Fibroblast of lung (primary cell): ENCODE results near the gene GNL3L. TPM values are rescaled to one million over a fixed set of nuclear protein-coding genes. Genes with fewer than 3 reads are reported as not detected.
"Not testable (repeated sequence)": the region's sequence is repeated elsewhere in the genome, so short reads cannot be mapped to it uniquely, and the experiment has no call there.

Source experiments
- DNase-seq, 2 donors: peaks; one replicate each; pipeline versions ENCODE4 v3.0.0 to v3.0.0-alpha.2; 2010; ENCODE audit warnings: low read depth in 2 of 2
- H2AFZ ChIP-seq: 2 replicates; pipeline ENCODE4 v1.5.1; 2012; ENCODE audit warnings: low read length, control low read depth, inconsistent platforms
- H3K27ac ChIP-seq: 2 replicates; pipeline ENCODE4 v1.5.1; 2011; ENCODE audit warnings: low read length, control low read depth; ENCODE audit not compliant: insufficient read depth
- H3K27me3 ChIP-seq: 2 replicates; pipeline ENCODE4 v1.5.1; 2011; ENCODE audit warnings: mild to moderate bottlenecking, low read length; ENCODE audit not compliant: control insufficient read depth, insufficient read depth
- H3K36me3 ChIP-seq: 2 replicates; pipeline ENCODE4 v1.5.1; 2011; ENCODE audit warnings: low read length; ENCODE audit not compliant: control insufficient read depth, insufficient read depth
- H3K4me1 ChIP-seq: 2 replicates; pipeline ENCODE4 v1.5.1; 2011; ENCODE audit warnings: low read length; ENCODE audit not compliant: control insufficient read depth, insufficient read depth; ENCODE audit errors: extremely low read depth
- H3K4me2 ChIP-seq: 2 replicates; pipeline ENCODE4 v1.5.1; 2011; ENCODE audit warnings: low read length, control low read depth; ENCODE audit not compliant: insufficient read depth; ENCODE audit errors: extremely low read depth
- H3K4me3 ChIP-seq, 4 experiments: fragments of 200-600 bp in 1 of 4; sonication (generic) in 1 of 4; replicated peaks in 1 of 4; 2 replicates each; pipeline ENCODE4 v1.5.1; 2011 to 2016; ENCODE audit warnings: low read length in 4 of 4, low read depth in 3 of 4, mild to moderate bottlenecking in 3 of 4, control low read depth in 2 of 4, inconsistent platforms in 1 of 4, mixed read lengths in 1 of 4; ENCODE audit not compliant: insufficient read depth in 1 of 4; ENCODE audit errors: control extremely low read depth in 1 of 4
- H3K79me2 ChIP-seq: 2 replicates; pipeline ENCODE4 v1.5.1; 2012; ENCODE audit warnings: mild to moderate bottlenecking, low read length, inconsistent platforms; ENCODE audit not compliant: control insufficient read depth, insufficient read depth
- H3K9ac ChIP-seq: 2 replicates; pipeline ENCODE4 v1.5.1; 2011; ENCODE audit warnings: mild to moderate bottlenecking, low read length, control low read depth; ENCODE audit not compliant: insufficient read depth
- H3K9me3 ChIP-seq: 2 replicates; pipeline ENCODE4 v1.5.1; 2012; ENCODE audit warnings: low read depth, low read length; ENCODE audit not compliant: control insufficient read depth, insufficient read depth
- H4K20me1 ChIP-seq: 2 replicates; pipeline ENCODE4 v1.5.1; 2011; ENCODE audit warnings: low read length; ENCODE audit not compliant: control insufficient read depth, insufficient read depth; ENCODE audit errors: extremely low read depth
- CTCF ChIP-seq, 2 donors: IDR thresholded peaks in 1 of 2; conservative IDR thresholded peaks in 1 of 2; 1 replicate in 1 of 2; 2 replicates in 1 of 2; pipeline ENCODE4 v1.5.1; 2011 to 2012; ENCODE audit warnings: low read length in 2 of 2, control low read depth in 1 of 2, inconsistent platforms in 1 of 2, low read depth in 1 of 2, mild to moderate bottlenecking in 1 of 2
- EZH2 ChIP-seq: IDR thresholded peaks from 2 replicates; pipeline ENCODE4 v1.5.1; 2012; ENCODE audit warnings: low read length, control low read depth, mild to moderate bottlenecking; ENCODE audit errors: missing control alignments
- polyA plus RNA-seq, 2 donors: library from polyadenylated mRNA; depleted of rRNA in 1 of 2; stranded (reverse) in 1 of 2; unstranded in 1 of 2; fragments of >200 nt; gene quantifications; 2 replicates each; pipeline ENCODE4 v1.2.1, GENCODE V29; 2011 to 2012; ENCODE audit warnings: missing spikeins in 1 of 2
- total RNA-seq: library from RNA; depleted of rRNA; stranded (reverse); fragments of >200 nt; gene quantifications from 2 replicates; pipeline ENCODE4 v1.2.1, GENCODE V29; 2014

The GNL3L gene
- total and polyA plus RNA-seq, 2 donors (not counting 1 experiment from before 2014, with no cell fraction given) = 17.3 to 29.3 TPM

- Histone ChIP-seq H3K79me2 (no peaks in the 10 kb centered on the region), H3K4me3 (no peak overlapping the region), H3K9ac (no peak overlapping the region), H3K27ac (no peak overlapping the region), H4K20me1 (no peaks in the 10 kb centered on the region), H3K36me3 (peaks cover 1% of the 10 kb centered on the region), H3K4me1 (no peaks in the 10 kb centered on the region), H3K9me3 (no peaks in the 10 kb centered on the region), H3K4me2 (no peak overlapping the region), H2AFZ (no peak overlapping the region), H3K27me3 (no peaks in the 10 kb centered on the region)
- no peak for TF ChIP-seq CTCF (conservative IDR thresholded peaks at IDR 0.05 in 1 of 2, IDR thresholded peaks at IDR 0.05 in 1 of 2; ENCODE audit: low read depth in 1 of 2, low read length in 2 of 2)
- TF ChIP-seq EZH2 = no peak
- no peak for DNase-seq
Observed at GRCh38 chrX:54550821-54551220, 20.8 kb downstream of the GNL3L start.

- H3K4me3 ChIP-seq = no peak overlapping the region
- H3K9ac ChIP-seq = no peak overlapping the region
- DNase-seq = no peak
- H3K27ac ChIP-seq = no peak overlapping the region
- H3K36me3 ChIP-seq = peaks cover 4% of the 10 kb centered on the region
- H3K4me2 ChIP-seq = no peak overlapping the region
- H3K27me3 ChIP-seq = no peaks in the 10 kb centered on the region
- TF ChIP-seq EZH2 (no peak), CTCF (conservative IDR thresholded peaks at IDR 0.05 in 1 of 2, IDR thresholded peaks at IDR 0.05 in 1 of 2; ENCODE audit: low read depth in 1 of 2, low read length in 2 of 2) (no peak)
- H3K4me1 ChIP-seq = no peaks in the 10 kb centered on the region
- H3K9me3 ChIP-seq = no peaks in the 10 kb centered on the region
- H4K20me1 ChIP-seq = no peaks in the 10 kb centered on the region
- no peak overlapping the region for H2AFZ ChIP-seq
- H3K79me2 ChIP-seq = no peaks in the 10 kb centered on the region
Observed at GRCh38 chrX:54551801-54552200, 21.8 kb downstream of the GNL3L start.

GRCh38 chrX:54555006-54555405 is 25.0 kb downstream of the GNL3L start:
- H3K9ac ChIP-seq, H2AFZ ChIP-seq, H4K20me1 ChIP-seq, H3K36me3 ChIP-seq, H3K4me1 ChIP-seq, H3K27ac ChIP-seq, H3K79me2 ChIP-seq, H3K27me3 ChIP-seq, H3K9me3 ChIP-seq, H3K4me3 ChIP-seq, DNase-seq, H3K4me2 ChIP-seq: not testable (repeated sequence)

GRCh38 chrX:54560411-54560810 is 30.4 kb downstream of the GNL3L start:
- TF ChIP-seq EZH2 (no peak), CTCF (conservative IDR thresholded peaks at IDR 0.05 in 1 of 2, IDR thresholded peaks at IDR 0.05 in 1 of 2; ENCODE audit: low read depth in 1 of 2, low read length in 2 of 2) (no peak)
- H3K27me3 ChIP-seq = no peaks in the 10 kb centered on the region
- H3K4me1 ChIP-seq = no peaks in the 10 kb centered on the region
- H3K36me3 ChIP-seq = peaks cover 6% of the 10 kb centered on the region
- no peaks in the 10 kb centered on the region for H3K79me2 ChIP-seq
- no peak for DNase-seq
- H3K9me3 ChIP-seq = no peaks in the 10 kb centered on the region
- no peak overlapping the region for H3K27ac ChIP-seq
- H3K9ac ChIP-seq = no peak overlapping the region
- no peaks in the 10 kb centered on the region for H4K20me1 ChIP-seq
- H3K4me2 ChIP-seq = no peak overlapping the region
- H3K4me3 ChIP-seq = no peak overlapping the region
- H2AFZ ChIP-seq = no peak overlapping the region
